ENCODE results near the gene FCSK.

FCSK gene

DNA sequence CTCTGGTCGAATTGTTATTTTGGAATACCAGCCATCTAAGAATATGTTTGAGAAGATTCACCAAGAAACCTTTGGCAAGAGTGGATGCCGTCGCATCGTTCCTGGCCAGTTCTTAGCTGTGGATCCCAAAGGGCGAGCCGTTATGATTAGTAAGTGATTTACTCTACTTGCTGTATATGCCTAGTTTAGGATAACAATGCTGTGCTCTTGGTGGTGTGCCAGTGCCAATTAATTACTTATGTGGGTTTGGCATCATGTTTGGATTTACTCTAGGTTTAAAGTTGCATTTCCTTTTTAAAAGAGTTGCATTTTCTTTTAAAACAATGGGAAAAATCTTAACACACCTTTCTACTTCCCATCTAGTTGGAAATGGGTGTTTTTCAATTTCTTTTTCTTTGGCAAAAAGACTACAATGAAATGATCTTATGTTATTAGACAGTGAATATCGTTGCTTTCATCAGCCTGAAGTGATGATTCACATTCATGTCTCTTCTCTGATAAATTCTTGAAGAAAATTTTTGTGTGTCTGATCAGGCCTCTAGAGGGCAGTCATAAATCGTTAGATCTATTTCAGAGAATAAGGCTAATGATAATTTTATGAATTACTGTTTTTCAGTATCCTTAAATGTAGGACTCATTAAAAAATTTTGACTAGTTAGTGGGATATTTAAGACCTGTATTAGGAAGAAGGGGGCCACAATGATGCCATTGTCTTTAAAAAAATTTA is 74.8 kb downstream of the FCSK start:
- DNase-seq (ENCODE audit: extremely low spot score) = no peak
- CTCF ChIA-PET = interaction anchor here (0.7 to 1.0 kb wide), 4 partner anchors 9 to 230 kb away, joined by 3 read pairs; partner anchors contain the start of gene DDX19B
- TF ChIP-seq, protein P1, sequence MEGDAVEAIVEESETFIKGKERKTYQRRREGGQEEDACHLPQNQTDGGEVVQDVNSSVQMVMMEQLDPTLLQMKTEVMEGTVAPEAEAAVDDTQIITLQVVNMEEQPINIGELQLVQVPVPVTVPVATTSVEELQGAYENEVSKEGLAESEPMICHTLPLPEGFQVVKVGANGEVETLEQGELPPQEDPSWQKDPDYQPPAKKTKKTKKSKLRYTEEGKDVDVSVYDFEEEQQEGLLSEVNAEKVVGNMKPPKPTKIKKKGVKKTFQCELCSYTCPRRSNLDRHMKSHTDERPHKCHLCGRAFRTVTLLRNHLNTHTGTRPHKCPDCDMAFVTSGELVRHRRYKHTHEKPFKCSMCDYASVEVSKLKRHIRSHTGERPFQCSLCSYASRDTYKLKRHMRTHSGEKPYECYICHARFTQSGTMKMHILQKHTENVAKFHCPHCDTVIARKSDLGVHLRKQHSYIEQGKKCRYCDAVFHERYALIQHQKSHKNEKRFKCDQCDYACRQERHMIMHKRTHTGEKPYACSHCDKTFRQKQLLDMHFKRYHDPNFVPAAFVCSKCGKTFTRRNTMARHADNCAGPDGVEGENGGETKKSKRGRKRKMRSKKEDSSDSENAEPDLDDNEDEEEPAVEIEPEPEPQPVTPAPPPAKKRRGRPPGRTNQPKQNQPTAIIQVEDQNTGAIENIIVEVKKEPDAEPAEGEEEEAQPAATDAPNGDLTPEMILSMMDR (IDR thresholded peaks at IDR 0.05; ENCODE audit: control extremely low read depth, extremely low read depth, low read depth, missing control alignments) = peak; percentile 40
- POLR2A ChIA-PET = interaction anchor here (0.7 kb wide), 1 partner anchor 76 kb away, joined by 15 read pairs; no protein-coding TSS in a partner anchor
